Measurements from ENCODE around the gene PMM2.

The PMM2 gene

DNA sequence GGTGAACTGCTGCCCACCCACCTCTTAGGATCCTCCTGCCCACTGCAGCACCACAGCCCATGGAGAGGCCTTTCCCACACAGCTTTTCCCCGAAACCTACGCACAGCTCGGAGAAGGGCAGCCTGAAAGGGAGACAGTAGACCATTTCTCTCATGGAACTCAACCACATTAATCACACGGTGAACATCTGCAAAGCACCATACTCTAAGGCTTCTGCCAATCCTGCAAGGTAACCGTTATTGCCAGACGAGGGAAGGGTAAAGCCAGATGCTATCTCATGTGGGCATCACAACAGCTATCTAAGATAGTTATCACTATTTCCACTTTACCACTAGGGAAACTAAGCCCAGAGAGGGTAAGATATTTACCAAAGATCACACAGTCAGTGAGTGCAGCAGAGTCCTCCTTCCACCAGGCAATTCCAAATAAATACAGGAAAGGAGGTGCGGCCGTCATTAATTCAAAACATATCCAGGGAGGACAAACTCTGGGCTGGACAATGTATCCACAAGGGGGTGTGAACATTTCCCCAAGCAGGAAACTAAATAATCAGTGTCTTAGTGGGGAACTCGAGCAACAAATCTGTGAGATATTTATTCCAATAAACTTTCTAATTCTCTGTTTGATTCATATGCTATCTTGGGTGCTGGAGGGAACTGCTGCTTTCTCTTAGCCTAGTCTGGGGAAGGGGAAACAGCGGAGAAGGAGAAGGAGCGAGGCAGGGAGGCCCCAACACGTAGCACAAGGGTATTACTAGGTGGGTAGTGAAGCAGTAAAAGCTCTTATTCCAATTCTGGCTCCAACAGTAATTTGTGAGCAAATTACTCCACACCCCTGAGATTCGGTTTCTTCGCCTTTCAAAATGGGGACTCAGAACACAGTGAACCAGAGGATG is 923 bp upstream of the PMM2 start:
- Histone ChIP-seq H4K20me1 (ENCODE audit: insufficient read depth, low read length) (peaks cover 23% of the 10 kb centered on the region; the same call in 1 of the 2 replicates), H3K4me2 (ENCODE audit: insufficient read depth, low read length) (peak overlapping the region; percentile 89), H3K4me1 (ENCODE audit: insufficient read depth, low read length) (peaks cover 81% of the 10 kb centered on the region), H3K9ac (ENCODE audit: low read depth, low read length) (peak overlapping the region; percentile 81), H3K27ac (ENCODE audit: low read length) (peak overlapping the region; percentile 95), H3K36me3 (ENCODE audit: insufficient read depth, low read length) (peaks cover 27% of the 10 kb centered on the region), H3K79me2 (ENCODE audit: insufficient read depth, low read length) (peaks cover 98% of the 10 kb centered on the region), H3K9me3 (ENCODE audit: insufficient read depth, low read length, severe bottlenecking) (no peaks in the 10 kb centered on the region), H3K4me3 (ENCODE audit: low read depth in 1 of 2, low read length in 2 of 2) (peak overlapping the region; percentile 83 to 90), H3K27me3 (ENCODE audit: insufficient read depth, low read length, poor library complexity) (no peaks in the 10 kb centered on the region), H2AFZ (ENCODE audit: low read depth, low read length) (peak overlapping the region; percentile 68)
- DNase-seq (peak; percentile 92), ATAC-seq (ENCODE audit: insufficient read depth, low read depth) (peak; percentile 69)
- TF ChIP-seq EZH2 (IDR thresholded peaks at IDR 0.05; ENCODE audit: borderline replicate concordance, low read depth, low read length, severe bottlenecking): no peak
- TF ChIP-seq CTCF (IDR thresholded peaks at IDR 0.05; ENCODE audit: borderline replicate concordance, extremely low read depth, low read length, poor library complexity, severe bottlenecking): peak; percentile 24

GRCh38 chr16:8798174-8798527 is 512 bp downstream of the PMM2 start:
- H3K27ac ChIP-seq (ENCODE audit: low read length): peak overlapping the region; percentile 81
- ATAC-seq (ENCODE audit: insufficient read depth, low read depth) (no peak), DNase-seq (no peak)
- peak overlapping the region; percentile 83 to 90 for H3K4me3 ChIP-seq (ENCODE audit: low read depth in 1 of 2, low read length in 2 of 2)
- peak overlapping the region; percentile 81 for H3K9ac ChIP-seq (ENCODE audit: low read depth, low read length)
- TF ChIP-seq EZH2 (IDR thresholded peaks at IDR 0.05; ENCODE audit: borderline replicate concordance, low read depth, low read length, severe bottlenecking) (no peak), CTCF (IDR thresholded peaks at IDR 0.05; ENCODE audit: borderline replicate concordance, extremely low read depth, low read length, poor library complexity, severe bottlenecking) (no peak)
- peak overlapping the region; percentile 77 for H2AFZ ChIP-seq (ENCODE audit: low read depth, low read length)
- no peaks in the 10 kb centered on the region for H3K27me3 ChIP-seq (ENCODE audit: insufficient read depth, low read length, poor library complexity)
- H4K20me1 ChIP-seq (ENCODE audit: insufficient read depth, low read length): peaks cover 34% of the 10 kb centered on the region; the same call in 1 of the 2 replicates
- H3K36me3 ChIP-seq (ENCODE audit: insufficient read depth, low read length): peaks cover 42% of the 10 kb centered on the region
- H3K9me3 ChIP-seq (ENCODE audit: insufficient read depth, low read length, severe bottlenecking): no peaks in the 10 kb centered on the region
- H3K79me2 ChIP-seq (ENCODE audit: insufficient read depth, low read length): peaks cover 98% of the 10 kb centered on the region
- peaks cover 67% of the 10 kb centered on the region for H3K4me1 ChIP-seq (ENCODE audit: insufficient read depth, low read length)
- H3K4me2 ChIP-seq (ENCODE audit: insufficient read depth, low read length): peak overlapping the region; percentile 89

GRCh38 chr16:8798535-8799157 is 1.0 kb downstream of the PMM2 start:
- ATAC-seq (ENCODE audit: insufficient read depth, low read depth) (no peak), DNase-seq (no peak)
- peak overlapping the region; percentile 89 for H3K4me2 ChIP-seq (ENCODE audit: insufficient read depth, low read length)
- H3K4me3 ChIP-seq (ENCODE audit: low read depth in 1 of 2, low read length in 2 of 2): peak overlapping the region; percentile 83 to 90; a peak in 3 of 4 replicates
- H3K79me2 ChIP-seq (ENCODE audit: insufficient read depth, low read length): peaks cover 96% of the 10 kb centered on the region
- peaks cover 46% of the 10 kb centered on the region for H3K36me3 ChIP-seq (ENCODE audit: insufficient read depth, low read length)
- no peaks in the 10 kb centered on the region for H3K27me3 ChIP-seq (ENCODE audit: insufficient read depth, low read length, poor library complexity)
- H3K27ac ChIP-seq (ENCODE audit: low read length): peak overlapping the region; percentile 81
- H3K9me3 ChIP-seq (ENCODE audit: insufficient read depth, low read length, severe bottlenecking): no peaks in the 10 kb centered on the region
- peaks cover 62% of the 10 kb centered on the region for H3K4me1 ChIP-seq (ENCODE audit: insufficient read depth, low read length)
- H4K20me1 ChIP-seq (ENCODE audit: insufficient read depth, low read length): peaks cover 34% of the 10 kb centered on the region; the same call in 1 of the 2 replicates
- TF ChIP-seq EZH2 (IDR thresholded peaks at IDR 0.05; ENCODE audit: borderline replicate concordance, low read depth, low read length, severe bottlenecking) (no peak), CTCF (IDR thresholded peaks at IDR 0.05; ENCODE audit: borderline replicate concordance, extremely low read depth, low read length, poor library complexity, severe bottlenecking) (no peak)
- peak overlapping the region; percentile 81 for H3K9ac ChIP-seq (ENCODE audit: low read depth, low read length)
- no peak overlapping the region for H2AFZ ChIP-seq (ENCODE audit: low read depth, low read length)
